HL-60 (cell line): ENCODE measurements around the gene SERBP1.

Source experiments
- DNase-seq, 2 experiments: peaks; one replicate each; pipeline ENCODE4 v3.0.0-alpha.2; 2010 to 2020; ENCODE audit warnings: low read depth in 1 of 2, low spot score in 1 of 2
- H3K27ac ChIP-seq: fragments of 250-450 bp; sonication (Bioruptor Pico); replicated peaks from 2 replicates; pipeline ENCODE4 v1.5.1; 2020; ENCODE audit warnings: mild to moderate bottlenecking, moderate library complexity
- H3K27me3 ChIP-seq: fragments of 250-450 bp; sonication (Bioruptor Pico); 2 replicates; pipeline ENCODE4 v1.5.1; 2021; ENCODE audit warnings: mild to moderate bottlenecking, moderate library complexity; ENCODE audit not compliant: insufficient read depth, poor library complexity, severe bottlenecking
- H3K4me3 ChIP-seq: replicated peaks from 2 replicates; pipeline ENCODE4 v1.5.1; 2011; ENCODE audit warnings: mild to moderate bottlenecking, control low read depth, low read length; ENCODE audit not compliant: insufficient read depth
- CTCF ChIP-seq: IDR thresholded peaks from one replicate; pipeline ENCODE4 v1.5.1; 2011; ENCODE audit warnings: low read length, control low read depth, inconsistent platforms; ENCODE audit not compliant: insufficient read depth
- GABPA ChIP-seq: IDR thresholded peaks from 2 replicates; pipeline ENCODE4 v1.6.1; 2012; ENCODE audit warnings: low read depth
- POLR2AphosphoS5 ChIP-seq: IDR thresholded peaks from 2 replicates; pipeline ENCODE4 v1.6.1; 2012; ENCODE audit warnings: low read depth
- REST ChIP-seq: IDR thresholded peaks from 2 replicates; pipeline ENCODE4 v1.6.1; 2012; ENCODE audit warnings: low read depth; ENCODE audit not compliant: insufficient replicate concordance
- SPI1 ChIP-seq: IDR thresholded peaks from 2 replicates; pipeline ENCODE4 v1.6.1; 2012; ENCODE audit warnings: low read depth, mild to moderate bottlenecking, borderline replicate concordance

SERBP1 gene

DNA sequence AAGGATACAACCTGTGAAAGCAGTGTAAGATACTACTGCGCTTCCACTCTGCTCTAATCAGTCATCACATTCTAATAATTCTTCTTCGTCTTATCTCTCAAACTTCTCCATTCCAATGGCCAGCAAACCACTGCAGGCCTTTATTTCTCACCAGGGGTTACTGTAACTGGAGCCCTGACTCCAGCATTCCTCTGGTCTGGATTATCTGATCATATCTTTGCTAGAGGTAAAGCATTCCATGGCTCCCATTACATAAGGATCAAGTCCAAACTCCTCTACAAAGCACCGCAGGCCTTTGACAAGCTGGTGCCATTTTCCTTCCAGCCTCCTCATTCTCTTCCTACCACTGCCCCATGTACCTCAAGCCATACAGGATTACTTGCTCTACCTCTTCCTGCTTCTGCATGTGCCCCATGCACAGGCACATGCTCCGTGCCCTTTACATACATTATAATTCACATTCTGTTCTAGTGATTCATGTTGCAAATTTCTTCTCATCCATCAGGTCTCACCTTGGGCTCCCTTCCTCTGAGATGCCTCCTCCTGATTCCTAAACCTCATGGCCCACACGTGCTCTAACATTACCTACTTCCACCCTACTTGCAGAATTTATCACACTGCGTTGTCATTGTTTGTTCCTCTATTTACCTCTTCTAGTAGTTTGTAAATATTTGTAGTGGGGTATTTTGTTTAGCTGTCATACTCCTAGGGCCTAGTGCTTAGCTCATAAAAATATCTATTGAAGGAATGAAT is 9.3 kb upstream of the SERBP1 start:
- no peak for DNase-seq
- Histone ChIP-seq H3K27me3 (no peaks in the 10 kb centered on the region), H3K4me3 (no peak overlapping the region), H3K27ac (no peak overlapping the region)
- TF ChIP-seq SPI1: no peak
- TF ChIP-seq POLR2AphosphoS5: no peak
- TF ChIP-seq CTCF: no peak
- no peak for TF ChIP-seq REST
- TF ChIP-seq GABPA: no peak

GRCh38 chr1:67437961-67438360 is 7.8 kb upstream of the SERBP1 start:
- Histone ChIP-seq H3K4me3 (no peak overlapping the region), H3K27me3 (no peaks in the 10 kb centered on the region), H3K27ac (no peak overlapping the region)
- no peak for TF ChIP-seq POLR2AphosphoS5
- TF ChIP-seq REST: no peak
- TF ChIP-seq GABPA: no peak
- no peak for TF ChIP-seq SPI1
- no peak for TF ChIP-seq CTCF
- no peak for DNase-seq

GRCh38 chr1:67436511-67437055 is 6.4 kb upstream of the SERBP1 start:
- H3K27ac ChIP-seq: peak overlapping the region; percentile 13; the same call in 1 of the 2 replicates
- no peak for DNase-seq
- TF ChIP-seq REST (no peak), CTCF (no peak), SPI1 (no peak), GABPA (no peak), POLR2AphosphoS5 (no peak)
- no peak overlapping the region for H3K4me3 ChIP-seq
- no peaks in the 10 kb centered on the region for H3K27me3 ChIP-seq
